Measurements from ENCODE around the gene MAS1. TPM values are rescaled to one million over a fixed set of nuclear protein-coding genes. Genes with fewer than 3 reads are reported as not detected.
A peak's percentile ranks its signal among the peaks of the same experiment; 100 is the strongest.

The MAS1 gene
- total RNA-seq, 1 donor from 2014 or later: not detected

DNA sequence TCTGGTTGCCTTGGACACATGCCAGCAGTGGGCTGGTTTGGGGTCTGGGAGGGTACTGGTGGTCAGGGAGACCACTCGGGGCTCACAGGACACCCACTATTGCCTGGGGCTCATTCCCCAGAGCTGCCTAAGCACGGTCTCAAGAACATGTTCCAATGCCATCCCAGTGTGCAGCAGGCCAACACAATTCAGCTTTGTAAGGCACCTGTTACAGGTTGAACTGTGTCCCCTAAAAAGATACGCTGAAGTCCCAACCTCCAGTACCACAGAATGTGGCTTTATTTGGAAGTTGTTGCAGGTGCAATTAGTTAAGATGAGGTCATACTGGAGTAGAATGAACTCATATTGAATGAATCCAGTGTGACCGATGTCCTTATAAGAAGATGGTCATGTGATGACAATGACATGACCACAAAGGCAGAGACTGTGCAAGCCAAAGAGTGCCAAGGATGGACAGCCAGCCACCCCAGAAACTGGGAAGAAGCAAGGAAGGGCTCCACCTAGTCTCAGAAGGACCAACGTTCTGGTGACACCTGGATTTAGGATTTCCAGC, 13.5 kb upstream of the MAS1 start:
- intact Hi-C loops (cut with DNase I): no loop called here
- ATAC-seq (ENCODE audit: poor library complexity): no peak

DNA sequence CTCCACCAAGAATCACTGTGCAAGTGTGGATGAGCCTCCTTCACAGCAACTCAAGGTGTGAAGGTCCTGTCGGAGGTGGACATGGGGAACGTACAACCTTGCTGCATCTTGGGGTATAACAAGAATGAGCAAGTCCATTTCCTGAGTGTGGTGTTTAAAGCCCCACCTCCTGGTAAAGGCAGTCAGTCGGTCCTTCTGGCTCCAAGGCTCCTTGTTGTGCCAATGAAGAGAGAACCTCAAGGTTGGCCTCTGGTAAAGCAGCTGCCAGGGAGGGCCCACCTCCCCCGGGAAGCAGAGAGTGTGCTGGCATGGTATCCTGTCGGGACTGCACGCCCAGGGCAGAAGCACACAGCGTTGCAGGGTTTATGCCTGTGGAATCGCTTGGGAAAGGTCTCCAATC, 12.4 kb upstream of the MAS1 start:
- no peak for ATAC-seq (ENCODE audit: poor library complexity)
- DNase-seq: no peak
- intact Hi-C loops (cut with DNase I): no loop called here

More for the DNA sequence above, 13.5 kb upstream of the MAS1 start:
- no peak for DNase-seq

DNA sequence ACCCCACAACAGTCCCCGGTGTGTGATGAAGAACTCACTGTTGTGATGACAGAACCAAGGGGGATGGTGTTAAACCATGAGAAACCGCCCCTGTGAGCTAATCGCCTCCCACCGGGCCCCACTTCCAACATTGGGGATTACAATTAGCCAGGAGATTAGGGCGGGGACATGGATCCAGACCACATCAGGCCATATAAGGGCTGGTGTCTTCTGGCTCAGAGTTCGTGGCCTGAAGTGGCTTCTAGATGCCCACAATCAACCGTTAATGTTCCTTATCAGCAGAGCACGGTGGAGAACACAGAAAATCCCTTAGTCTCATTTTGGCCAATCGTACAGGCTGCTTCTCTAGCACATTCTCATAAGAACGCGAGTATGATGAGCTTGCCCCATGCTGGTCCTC, 10.9 kb upstream of the MAS1 start:
- no peak for DNase-seq
- no peak for ATAC-seq (ENCODE audit: poor library complexity)
- intact Hi-C loops (cut with DNase I): no loop called here

DNA sequence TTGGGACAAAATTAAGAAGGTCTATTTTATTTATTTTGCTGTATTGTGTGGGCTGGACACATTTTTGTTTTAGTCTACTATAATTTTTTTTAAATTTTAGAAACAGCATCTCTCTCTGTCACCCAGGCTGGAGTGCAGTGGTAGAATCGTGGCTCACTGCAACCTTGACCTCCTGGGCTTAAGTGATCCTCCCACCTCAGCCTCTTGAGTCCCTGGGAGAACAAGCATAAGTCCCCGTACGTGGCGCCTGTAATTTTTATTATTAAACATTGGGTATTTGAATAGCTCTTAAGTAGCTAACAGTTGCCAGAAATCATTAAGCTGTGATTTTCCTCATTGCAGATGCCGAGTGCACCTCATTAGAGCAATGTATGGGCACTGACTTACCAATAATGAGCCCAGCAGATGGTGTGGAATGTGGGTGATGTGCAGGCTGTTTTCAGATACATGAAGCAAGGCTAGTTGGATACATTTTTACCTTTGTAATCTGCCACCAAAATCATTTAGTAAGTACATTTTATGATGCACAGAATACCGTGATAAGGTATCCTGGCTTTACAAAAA, 10.3 kb upstream of the MAS1 start:
- no peak for DNase-seq
- intact Hi-C loops (cut with DNase I): no loop called here
- no peak for ATAC-seq (ENCODE audit: poor library complexity)

DNA sequence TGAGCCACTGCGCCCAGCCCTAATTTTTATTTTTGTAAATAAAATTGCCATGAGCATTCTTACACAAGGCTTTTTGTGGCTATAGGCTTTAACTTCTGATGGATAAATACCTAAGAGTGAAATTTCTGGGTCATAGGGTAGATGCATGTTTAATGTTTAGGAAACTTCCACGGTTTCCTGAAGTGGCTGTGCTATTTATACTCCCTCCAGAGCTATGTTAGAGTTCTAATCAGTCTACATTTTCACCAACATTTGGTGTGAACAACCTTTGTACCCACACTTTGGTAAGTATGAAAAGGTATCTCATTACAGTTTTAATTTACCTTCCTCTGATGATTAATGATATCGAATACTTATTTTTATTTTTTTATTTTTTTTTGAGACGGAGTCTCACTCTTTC, 6.1 kb upstream of the MAS1 start:
- peak; percentile 74 for ATAC-seq (ENCODE audit: poor library complexity)
- DNase-seq: no peak
- intact Hi-C loops (cut with DNase I): no loop called here

DNA sequence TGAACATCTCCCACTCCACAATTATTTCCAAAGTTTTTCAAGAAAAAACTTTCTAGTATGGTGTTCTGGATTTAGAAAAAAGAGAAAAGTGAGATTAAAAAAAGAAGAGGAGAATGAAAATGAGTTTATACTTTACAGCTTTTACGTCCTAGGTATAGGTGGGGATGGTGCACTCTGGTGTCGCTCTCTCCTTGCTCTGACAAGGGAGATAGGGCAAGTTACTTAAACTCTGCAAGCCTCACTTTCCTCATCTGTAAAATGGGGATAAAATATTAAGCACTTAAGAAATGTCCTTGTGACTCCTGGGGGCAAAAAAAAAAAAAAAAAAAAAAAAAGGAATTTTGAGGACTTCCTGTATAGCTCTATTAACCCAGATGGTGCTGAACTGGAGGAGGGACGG, 4.5 kb upstream of the MAS1 start:
- DNase-seq (no peak), ATAC-seq (ENCODE audit: poor library complexity) (no peak)
- intact Hi-C loops (cut with DNase I): no loop called here

DNA sequence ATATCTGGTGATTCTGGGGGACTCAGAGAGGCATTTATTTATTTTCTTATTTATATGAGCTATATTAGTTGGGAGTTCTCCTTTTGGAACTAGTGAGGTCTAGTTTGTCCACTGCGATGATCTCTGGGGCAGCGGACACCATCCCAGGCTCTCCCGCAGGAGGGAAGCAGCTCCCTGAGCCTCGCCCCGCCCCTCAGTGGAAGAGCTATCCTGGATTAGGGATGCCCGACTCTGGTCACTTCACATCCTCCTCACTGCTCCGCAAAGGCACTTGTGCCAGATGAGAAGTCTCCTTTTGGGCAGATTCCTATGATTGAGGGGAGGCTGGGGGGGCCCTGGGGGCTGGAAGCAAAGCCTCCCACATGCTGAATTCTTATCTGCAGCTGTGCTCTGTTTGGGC, 3.6 kb upstream of the MAS1 start:
- no peak for ATAC-seq (ENCODE audit: poor library complexity)
- intact Hi-C loops (cut with DNase I): no loop called here
- DNase-seq: no peak

DNA sequence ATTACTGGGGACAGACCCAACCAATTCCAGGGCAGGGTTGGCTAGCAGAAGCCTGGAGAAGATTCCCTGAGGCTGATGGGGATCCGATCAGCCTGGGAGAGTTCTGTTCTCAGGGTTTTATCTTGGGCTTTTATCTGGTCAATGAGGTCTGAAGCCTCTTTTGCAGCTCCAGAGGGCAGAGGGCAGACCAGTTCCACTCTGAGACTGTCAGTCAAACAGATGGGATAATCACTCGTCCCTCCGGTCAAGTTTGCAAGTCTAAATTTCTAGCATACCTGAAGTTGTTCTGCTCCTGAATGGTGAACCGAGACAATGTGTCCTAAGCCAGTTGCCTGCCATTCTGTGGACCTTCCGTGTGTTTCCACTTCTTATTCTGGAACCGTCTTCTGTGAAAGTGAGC, 3.0 kb upstream of the MAS1 start:
- no peak for ATAC-seq (ENCODE audit: poor library complexity)
- intact Hi-C loops (cut with DNase I): no loop called here
- no peak for DNase-seq

DNA sequence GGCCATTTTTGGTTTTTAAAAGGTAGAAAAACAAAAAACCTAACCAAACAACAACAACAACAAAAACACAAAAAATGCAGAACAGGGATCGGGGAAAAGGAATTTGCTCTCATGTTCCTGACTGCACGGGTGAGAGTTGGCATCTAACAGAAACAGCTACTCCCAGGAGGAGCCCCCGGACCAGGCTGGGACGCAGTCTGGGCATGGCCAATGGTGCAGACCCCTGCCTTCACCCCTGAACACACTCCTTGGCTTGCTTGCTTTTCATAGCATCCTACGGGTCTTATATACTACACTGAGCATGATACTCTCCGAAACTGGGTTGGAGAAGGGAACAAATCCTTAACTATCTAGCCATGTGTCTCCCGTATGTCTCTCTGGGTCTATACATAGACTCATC, 587 bp upstream of the MAS1 start:
- DNase-seq: no peak
- ATAC-seq (ENCODE audit: poor library complexity): no peak
- intact Hi-C loops (cut with DNase I): no loop called here

DNA sequence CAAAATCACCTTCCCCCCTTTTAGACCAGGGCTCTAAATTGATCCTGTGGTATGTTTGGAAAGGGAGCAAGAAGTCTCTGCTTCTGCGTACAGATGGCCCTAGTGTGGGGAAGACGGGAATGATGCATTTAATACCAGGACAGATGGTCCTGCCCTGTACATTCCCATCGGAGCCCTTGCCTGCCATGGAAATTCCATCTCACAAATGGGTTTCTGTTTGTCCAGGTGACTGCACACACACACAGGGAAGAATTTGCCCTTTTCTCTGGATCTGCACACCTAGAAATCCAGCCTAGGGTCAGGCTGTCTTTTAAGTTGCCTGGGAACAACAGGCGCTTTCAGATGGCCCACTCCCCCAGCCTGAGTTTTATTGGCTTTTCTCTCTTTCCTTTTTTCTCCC, 1.3 kb downstream of the MAS1 start:
- no peak for ATAC-seq (ENCODE audit: poor library complexity)
- no peak for DNase-seq
- intact Hi-C loops (cut with DNase I): no loop called here

DNA sequence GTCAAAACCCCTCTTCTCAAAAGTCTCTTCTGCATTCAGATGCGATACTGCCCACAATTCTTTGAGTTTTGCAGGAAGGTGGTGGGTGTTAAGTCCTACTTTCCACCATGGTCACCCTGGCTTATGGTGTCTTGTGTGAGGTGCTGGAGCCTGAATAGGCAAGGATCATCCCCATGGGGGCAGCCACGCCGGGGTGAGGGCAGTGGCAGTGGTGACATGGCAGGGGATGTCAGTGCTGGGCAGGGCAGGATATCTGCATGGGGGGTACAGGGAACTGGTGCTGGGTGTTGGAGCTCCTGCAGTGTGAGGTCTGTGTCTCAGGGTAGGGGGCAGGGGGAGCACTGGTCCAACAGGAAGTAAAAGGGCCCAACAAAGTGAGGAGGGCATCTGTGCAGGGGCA, 2.3 kb downstream of the MAS1 start:
- DNase-seq (no peak), ATAC-seq (ENCODE audit: poor library complexity) (no peak)
- intact Hi-C loops (cut with DNase I): no loop called here

DNA sequence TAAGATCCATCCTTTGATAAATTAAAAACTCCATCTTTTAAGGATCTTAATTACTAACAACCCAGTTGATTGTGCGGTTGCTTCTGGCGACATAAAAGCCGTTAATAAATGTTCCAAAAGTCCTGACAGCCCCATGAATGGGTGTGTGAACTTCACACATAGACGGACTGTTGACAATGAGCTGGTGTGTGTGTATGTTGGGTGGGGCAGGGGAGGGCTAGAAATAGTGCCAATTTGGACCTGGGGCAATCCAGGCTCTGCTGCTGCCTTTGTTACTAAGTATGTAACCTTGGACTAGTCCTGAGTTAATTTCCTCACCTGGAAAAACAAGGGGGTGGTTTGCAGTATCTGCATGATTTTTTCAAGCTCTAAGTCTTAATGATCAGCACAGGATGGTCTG, 4.2 kb downstream of the MAS1 start:
- no peak for ATAC-seq (ENCODE audit: poor library complexity)
- intact Hi-C loops (cut with DNase I): no loop called here
- DNase-seq: no peak

DNA sequence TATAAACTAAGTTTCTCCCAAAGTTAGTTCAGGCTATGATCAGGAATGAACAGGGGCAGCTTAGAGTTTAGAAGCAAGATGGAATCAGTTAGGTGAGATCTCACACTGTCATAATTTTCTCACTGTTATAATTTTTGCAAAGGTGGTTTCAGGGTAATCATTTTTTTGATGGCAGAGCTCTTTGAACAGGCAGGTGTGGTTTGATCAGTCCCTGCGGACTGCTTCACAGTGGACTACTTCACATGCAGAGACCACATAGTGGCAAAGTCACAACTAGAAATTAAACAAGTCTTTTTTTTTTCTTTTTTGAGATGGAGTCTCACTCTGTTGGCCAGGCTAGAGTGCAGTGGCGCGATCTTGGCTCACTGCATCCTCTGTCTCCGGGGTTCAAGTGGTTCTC, 6.8 kb downstream of the MAS1 start:
- DNase-seq (no peak), ATAC-seq (ENCODE audit: poor library complexity) (no peak)
- intact Hi-C loops (cut with DNase I): no loop called here

DNA sequence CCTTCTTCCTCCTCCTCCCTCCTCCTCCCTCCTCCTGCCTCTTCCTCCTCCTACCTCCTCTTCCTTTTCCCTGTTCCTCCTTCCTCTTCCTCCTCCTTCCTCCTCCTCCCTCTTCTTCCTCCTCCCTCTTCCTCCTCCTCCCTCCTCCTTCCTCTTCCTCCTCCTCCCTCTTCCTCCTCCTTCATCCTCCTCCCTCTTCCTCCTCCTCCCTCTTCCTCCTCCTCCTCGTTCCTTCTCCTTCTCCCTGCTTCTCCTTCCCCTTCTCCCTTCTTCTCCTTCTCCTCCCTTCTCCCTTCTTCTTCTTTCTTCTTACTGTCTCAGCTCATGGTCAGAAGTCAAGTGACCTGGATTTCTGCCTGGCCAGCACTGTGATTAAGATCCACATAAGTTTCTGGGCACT, 7.7 kb downstream of the MAS1 start:
- intact Hi-C loops (cut with DNase I): no loop called here
- ATAC-seq (ENCODE audit: poor library complexity) (no peak), DNase-seq (no peak)

DNA sequence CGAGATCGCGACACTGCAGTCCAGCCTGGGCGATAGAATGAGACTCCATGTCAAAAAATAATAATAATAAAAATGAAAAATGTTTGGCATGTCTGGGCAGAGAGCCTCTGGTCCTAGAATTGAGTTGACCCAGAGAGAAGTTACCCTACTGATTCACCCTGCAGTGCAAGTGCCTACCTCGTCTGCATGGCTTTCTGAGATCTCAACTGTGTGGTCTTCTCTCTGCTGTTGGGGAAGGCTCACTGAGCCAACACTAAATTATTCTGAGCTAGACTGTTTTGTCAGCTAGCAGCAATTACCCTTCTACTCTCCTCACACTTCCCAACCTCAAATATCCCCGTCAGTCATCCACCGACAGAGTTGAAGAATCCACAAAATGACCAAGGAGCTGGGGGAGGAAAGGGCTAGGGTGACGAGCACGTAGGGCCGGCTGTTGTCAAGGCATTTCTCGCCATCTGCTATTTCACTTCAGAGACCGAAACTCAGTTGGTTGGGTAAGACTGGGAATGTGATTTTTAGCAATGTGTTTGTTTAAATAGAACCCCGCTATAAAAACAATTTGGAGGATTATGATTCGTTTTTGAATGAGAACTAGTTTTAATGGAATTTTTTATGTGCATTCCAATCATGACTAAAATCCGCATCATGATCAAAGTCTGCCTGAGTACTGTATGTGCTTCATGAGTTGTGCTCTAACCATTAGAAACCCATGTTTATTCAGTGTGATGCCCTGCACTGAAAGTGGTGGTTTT, 9.4 kb downstream of the MAS1 start:
- no peak for ATAC-seq (ENCODE audit: poor library complexity)

DNA sequence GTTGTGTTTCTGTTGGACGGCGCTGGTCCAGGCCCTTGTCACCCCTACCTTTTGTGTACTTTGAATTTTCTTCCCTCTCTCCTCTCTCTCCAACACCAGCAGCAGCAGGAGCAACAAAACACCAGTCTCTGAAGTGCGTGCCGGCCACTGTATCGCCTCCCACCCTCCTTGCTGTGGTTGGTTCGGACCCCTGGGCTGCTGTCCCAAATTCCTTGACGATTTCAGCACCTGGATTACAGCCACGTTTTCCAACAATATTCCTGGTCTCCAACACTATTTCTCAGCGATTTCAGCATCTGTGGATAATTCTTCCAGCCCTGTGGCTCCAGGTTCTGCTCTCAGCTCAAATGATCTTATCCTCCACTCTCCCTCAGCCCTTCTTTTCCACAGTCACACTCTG, 11.8 kb downstream of the MAS1 start:
- no peak for ATAC-seq (ENCODE audit: poor library complexity)
- DNase-seq: no peak
- intact Hi-C loops (cut with DNase I): no loop called here

More for the DNA sequence above, 9.4 kb downstream of the MAS1 start:
- intact Hi-C loops (cut with DNase I): no loop called here
- DNase-seq: no peak

DNA sequence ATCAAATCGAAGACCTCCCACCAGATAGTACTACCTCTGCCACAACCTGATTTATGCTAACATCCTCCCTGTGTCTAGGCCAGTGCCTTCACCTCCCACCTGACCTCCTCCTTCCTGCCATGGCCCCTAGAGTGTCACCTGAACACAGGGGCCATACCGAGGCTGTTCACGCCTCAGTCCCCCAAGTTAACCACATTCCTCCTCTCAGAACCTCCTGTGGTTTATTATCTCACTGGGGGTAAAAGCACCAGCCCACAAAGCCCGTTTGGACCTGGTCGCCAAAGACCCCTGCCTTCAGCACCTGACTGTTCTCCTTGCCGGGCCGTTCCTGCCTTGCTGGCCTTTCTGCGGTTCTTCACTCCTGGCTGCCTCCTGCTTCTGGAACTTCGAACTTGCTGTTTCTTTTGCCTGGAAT, 13.7 kb downstream of the MAS1 start:
- intact Hi-C loops (cut with DNase I): no loop called here
- ATAC-seq (ENCODE audit: poor library complexity) (no peak), DNase-seq (no peak)

DNA sequence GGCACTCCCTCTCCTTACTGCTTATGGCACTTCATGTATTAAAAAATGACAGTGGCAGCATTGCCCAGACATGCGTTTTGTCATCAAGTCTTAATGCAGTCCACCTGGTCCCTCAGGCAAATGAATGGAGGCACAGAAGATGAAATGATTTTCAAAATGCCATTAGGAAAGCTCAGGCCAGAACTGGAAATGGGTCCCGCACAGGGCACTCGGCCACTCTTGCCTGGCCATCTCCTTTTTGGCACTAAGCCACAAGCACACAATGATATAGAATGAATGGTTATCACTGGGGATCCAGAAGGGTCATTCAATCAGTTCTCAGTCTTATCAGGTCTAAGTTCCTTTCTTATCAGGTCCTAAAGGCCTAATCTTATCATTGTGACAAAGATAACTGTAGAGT, 15.6 kb downstream of the MAS1 start:
- intact Hi-C loops (cut with DNase I): no loop called here
- ATAC-seq (ENCODE audit: poor library complexity): no peak
- DNase-seq: no peak

DNA sequence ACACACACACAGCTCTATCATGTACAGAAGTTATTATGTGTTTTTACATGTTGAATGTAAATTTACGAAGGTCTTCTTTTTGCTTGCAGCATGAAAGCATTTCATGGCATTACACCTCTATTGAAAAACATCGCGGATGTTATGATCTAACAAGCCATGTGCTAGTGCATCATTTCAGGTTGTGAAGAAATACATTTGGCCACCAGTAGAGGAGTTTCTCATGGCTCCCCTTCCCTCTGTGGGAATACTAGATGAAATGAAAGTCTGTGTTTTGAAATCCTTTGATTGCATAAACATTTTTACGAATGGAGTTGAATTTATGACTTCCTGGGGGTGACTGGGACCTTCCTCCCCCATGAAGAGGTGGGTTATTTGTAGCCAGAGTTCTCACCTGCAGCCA, 17.7 kb downstream of the MAS1 start:
- no peak for DNase-seq
- intact Hi-C loops (cut with DNase I): no loop called here
- no peak for ATAC-seq (ENCODE audit: poor library complexity)

DNA sequence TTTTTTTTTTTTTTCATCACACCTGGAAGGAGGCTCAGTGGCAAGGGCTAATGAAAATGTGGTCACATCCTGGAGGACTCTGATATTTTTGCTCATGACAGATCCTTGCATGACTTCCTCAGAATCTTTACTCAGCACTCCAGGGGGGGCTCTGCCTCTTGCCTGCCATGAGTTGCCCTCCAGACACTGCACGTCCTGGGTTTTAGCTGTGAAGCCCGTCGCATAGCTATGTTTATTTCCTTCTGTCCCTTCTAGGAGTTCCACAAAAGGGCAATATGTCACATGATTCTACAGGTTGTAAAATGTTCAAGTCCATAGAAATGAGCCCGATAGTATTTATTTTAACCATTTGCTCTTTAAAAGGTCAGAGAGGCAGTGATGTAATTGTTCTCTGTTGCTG, 18.2 kb downstream of the MAS1 start:
- intact Hi-C loops (cut with DNase I): no loop called here
- ATAC-seq (ENCODE audit: poor library complexity) (no peak), DNase-seq (no peak)

DNA sequence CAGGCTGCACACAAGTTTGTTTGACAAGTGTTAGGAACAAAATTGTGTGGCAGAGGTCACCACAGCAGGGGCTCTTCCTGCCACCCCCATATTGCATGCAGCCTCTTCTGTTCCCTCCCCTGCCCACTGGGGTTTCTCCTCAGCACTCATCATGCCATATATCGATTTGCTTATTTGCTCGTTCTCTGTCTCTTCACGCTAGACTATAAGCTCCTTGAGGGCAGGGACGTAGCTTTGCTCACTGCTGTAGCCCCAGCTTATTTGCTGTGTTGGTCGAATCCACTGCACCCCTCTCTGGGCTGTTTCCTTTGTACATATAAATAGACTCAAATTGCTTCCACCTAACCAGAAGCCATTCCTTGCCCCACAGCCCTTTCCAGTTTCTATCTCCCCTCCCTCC, 19.6 kb downstream of the MAS1 start:
- no peak for DNase-seq
- no peak for ATAC-seq (ENCODE audit: poor library complexity)
- intact Hi-C loops (cut with DNase I): no loop called here

All from Right ventricle myocardium superior (tissue), 1 donor.